HG03139 (cell line): ENCODE data around the gene OR5H6.
"Not testable (repeated sequence)": the region's sequence is repeated elsewhere in the genome, so short reads cannot be mapped to it uniquely, and the experiment has no call there.

ENCODE experiments used
- ATAC-seq: cut with Tn5 transposase; IDR thresholded peaks from one replicate; pipeline ENCODE4 v1.9.1; 2021; ENCODE audit not compliant: unreplicated experiment

Gene OR5H6

GRCh38 chr3:98263944-98264343 is at the start of gene OR5H6:
Gene OR5H6 (plus strand): TSS chr3:98264244. CDS start chr3:98264333, 89 bp downstream.
- no peak for ATAC-seq

GRCh38 chr3:98215051-98215450 is 49.0 kb upstream of the OR5H6 start:
- no peak for ATAC-seq

- ATAC-seq, result no peak
Observed at GRCh38 chr3:98223907-98224672, 40.0 kb upstream of the OR5H6 start.

- ATAC-seq, result no peak
Observed at GRCh38 chr3:98232489-98232888, 31.6 kb upstream of the OR5H6 start.

- no peak for ATAC-seq
Observed at GRCh38 chr3:98233468-98233867, 30.6 kb upstream of the OR5H6 start.

GRCh38 chr3:98240131-98240530 is 23.9 kb upstream of the OR5H6 start:
- ATAC-seq, result no peak

- no peak for ATAC-seq
Observed at GRCh38 chr3:98242155-98242554, 21.9 kb upstream of the OR5H6 start.

GRCh38 chr3:98243843-98244242 is 20.2 kb upstream of the OR5H6 start:
- no peak for ATAC-seq

- ATAC-seq, result no peak
Observed at GRCh38 chr3:98246142-98246541, 17.9 kb upstream of the OR5H6 start.

GRCh38 chr3:98256026-98256425 is 8.0 kb upstream of the OR5H6 start:
- not testable (repeated sequence) for ATAC-seq

GRCh38 chr3:98259707-98260106 is 4.3 kb upstream of the OR5H6 start:
- ATAC-seq, result no peak

GRCh38 chr3:98262046-98262445 is 2.0 kb upstream of the OR5H6 start:
- ATAC-seq, result no peak

GRCh38 chr3:98269846-98270245 is 5.8 kb downstream of the OR5H6 start:
- no peak for ATAC-seq

- no peak for ATAC-seq
Observed at GRCh38 chr3:98272126-98272525, 8.1 kb downstream of the OR5H6 start.

GRCh38 chr3:98274914-98275313 is 10.9 kb downstream of the OR5H6 start:
- no peak for ATAC-seq

GRCh38 chr3:98282205-98282604 is 18.2 kb downstream of the OR5H6 start, which contains the start of gene OR5H2:
Gene OR5H2 (plus strand): TSS chr3:98282505. CDS start chr3:98282903, 398 bp downstream.
- ATAC-seq, result no peak

- ATAC-seq, result no peak
Observed at GRCh38 chr3:98290916-98291315, 26.9 kb downstream of the OR5H6 start.

GRCh38 chr3:98291332-98291957 is 27.4 kb downstream of the OR5H6 start:
- ATAC-seq, result no peak
